Gastroesophageal sphincter (tissue), 3 donors: ENCODE results near the gene BARHL1.

Experiments used
- CTCF ChIP-seq, 4 experiments: fragments of 200-600 bp in 2 of 4; fragments of 450-650 bp in 2 of 4; sonication (generic) in 1 of 4; IDR thresholded peaks; one replicate each; pipeline ENCODE4 v1.5.1; 2017 to 2019; ENCODE audit warnings: antibody characterized with exemption in 4 of 4, mild to moderate bottlenecking in 2 of 4, moderate library complexity in 2 of 4
- POLR2A ChIP-seq, 2 donors: fragments of 450-650 bp; IDR thresholded peaks; one replicate each; pipeline ENCODE4 v1.6.1; 2017; ENCODE audit warnings: antibody characterized with exemption in 2 of 2, mild to moderate bottlenecking in 2 of 2, moderate library complexity in 1 of 2

GRCh38 chr9:132627106-132627505 lies 44.7 kb downstream of the BARHL1 start:
- TF ChIP-seq POLR2A (IDR thresholded peaks at IDR 0.05) (no peak), CTCF (IDR thresholded peaks at IDR 0.05) (no peak)
